ENCODE data around the gene FOS.

The FOS gene

GRCh38 chr14:75260025-75260763 lies 18.4 kb upstream of the FOS start:
- no peaks in the 10 kb centered on the region for H3K36me3 ChIP-seq (ENCODE audit: insufficient read depth, low read length)
- no peaks in the 10 kb centered on the region for H3K9me3 ChIP-seq (ENCODE audit: control insufficient read depth, insufficient read depth, low read length)
- no peak overlapping the region for H3K9ac ChIP-seq (ENCODE audit: low read depth, low read length)
- peaks cover 4% of the 10 kb centered on the region; the same call in 1 of the 2 replicates for H3K4me1 ChIP-seq (ENCODE audit: insufficient read depth, low read length)

- H3K36me3 ChIP-seq (ENCODE audit: insufficient read depth, low read length): no peaks in the 10 kb centered on the region
- no peaks in the 10 kb centered on the region for H3K9me3 ChIP-seq (ENCODE audit: control insufficient read depth, insufficient read depth, low read length)
- H3K4me1 ChIP-seq (ENCODE audit: insufficient read depth, low read length): no peaks in the 10 kb centered on the region; the same call in 1 of the 2 replicates
- no peak overlapping the region for H3K9ac ChIP-seq (ENCODE audit: low read depth, low read length)
Measured at GRCh38 chr14:75261820-75262219, 16.8 kb upstream of the FOS start.

DNA sequence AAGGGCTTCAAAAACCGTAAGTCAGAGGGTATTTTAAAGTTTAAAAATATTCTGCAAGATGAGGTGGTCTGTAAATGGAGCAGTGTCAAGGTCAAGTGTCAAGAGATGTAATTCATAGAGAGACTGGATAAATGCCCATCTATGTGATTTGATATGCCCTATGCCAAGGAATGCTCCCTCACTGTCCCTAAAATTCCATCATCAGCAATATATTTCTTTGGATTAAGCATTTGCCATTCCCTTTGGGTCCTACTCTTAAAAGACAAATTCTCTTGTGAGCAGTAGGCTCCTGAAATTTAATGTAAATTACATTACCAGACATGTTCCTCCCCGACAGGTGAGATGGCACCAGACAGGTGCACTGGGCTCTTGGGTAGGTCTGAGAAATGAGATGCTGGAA lies 16.0 kb upstream of the FOS start:
- Histone ChIP-seq H3K4me1 (ENCODE audit: insufficient read depth, low read length) (no peaks in the 10 kb centered on the region), H3K36me3 (ENCODE audit: insufficient read depth, low read length) (no peaks in the 10 kb centered on the region), H3K9ac (ENCODE audit: low read depth, low read length) (no peak overlapping the region), H3K9me3 (ENCODE audit: control insufficient read depth, insufficient read depth, low read length) (no peaks in the 10 kb centered on the region)

DNA sequence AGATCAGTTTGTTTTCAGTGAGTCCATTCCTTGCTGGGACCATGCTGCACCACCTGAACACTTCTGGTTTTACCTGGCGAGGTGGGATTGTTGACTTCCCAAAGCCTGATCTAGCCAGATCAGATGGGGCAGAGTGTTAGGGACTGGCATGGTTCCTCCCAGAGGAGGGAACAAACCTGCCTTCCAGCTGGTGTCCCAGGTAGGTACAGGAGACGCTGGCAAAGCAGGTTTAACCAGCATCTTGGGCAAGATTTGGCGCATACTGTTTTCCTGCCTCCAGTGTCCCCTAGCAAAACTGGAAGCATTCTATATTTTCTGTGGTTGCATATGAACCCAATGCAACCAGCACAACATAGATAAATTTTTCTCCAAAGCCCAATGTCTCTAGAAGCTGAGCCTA lies 14.6 kb upstream of the FOS start:
- Histone ChIP-seq H3K9me3 (ENCODE audit: control insufficient read depth, insufficient read depth, low read length) (no peaks in the 10 kb centered on the region), H3K9ac (ENCODE audit: low read depth, low read length) (no peak overlapping the region), H3K4me1 (ENCODE audit: insufficient read depth, low read length) (no peaks in the 10 kb centered on the region; the same call in 1 of the 2 replicates), H3K36me3 (ENCODE audit: insufficient read depth, low read length) (no peaks in the 10 kb centered on the region)

- H3K9me3 ChIP-seq (ENCODE audit: control insufficient read depth, insufficient read depth, low read length): no peaks in the 10 kb centered on the region
- no peak overlapping the region for H3K9ac ChIP-seq (ENCODE audit: low read depth, low read length)
- H3K4me1 ChIP-seq (ENCODE audit: insufficient read depth, low read length): peaks cover 5% of the 10 kb centered on the region
- H3K36me3 ChIP-seq (ENCODE audit: insufficient read depth, low read length): no peaks in the 10 kb centered on the region
Measured at GRCh38 chr14:75267141-75267721, 11.4 kb upstream of the FOS start.

DNA sequence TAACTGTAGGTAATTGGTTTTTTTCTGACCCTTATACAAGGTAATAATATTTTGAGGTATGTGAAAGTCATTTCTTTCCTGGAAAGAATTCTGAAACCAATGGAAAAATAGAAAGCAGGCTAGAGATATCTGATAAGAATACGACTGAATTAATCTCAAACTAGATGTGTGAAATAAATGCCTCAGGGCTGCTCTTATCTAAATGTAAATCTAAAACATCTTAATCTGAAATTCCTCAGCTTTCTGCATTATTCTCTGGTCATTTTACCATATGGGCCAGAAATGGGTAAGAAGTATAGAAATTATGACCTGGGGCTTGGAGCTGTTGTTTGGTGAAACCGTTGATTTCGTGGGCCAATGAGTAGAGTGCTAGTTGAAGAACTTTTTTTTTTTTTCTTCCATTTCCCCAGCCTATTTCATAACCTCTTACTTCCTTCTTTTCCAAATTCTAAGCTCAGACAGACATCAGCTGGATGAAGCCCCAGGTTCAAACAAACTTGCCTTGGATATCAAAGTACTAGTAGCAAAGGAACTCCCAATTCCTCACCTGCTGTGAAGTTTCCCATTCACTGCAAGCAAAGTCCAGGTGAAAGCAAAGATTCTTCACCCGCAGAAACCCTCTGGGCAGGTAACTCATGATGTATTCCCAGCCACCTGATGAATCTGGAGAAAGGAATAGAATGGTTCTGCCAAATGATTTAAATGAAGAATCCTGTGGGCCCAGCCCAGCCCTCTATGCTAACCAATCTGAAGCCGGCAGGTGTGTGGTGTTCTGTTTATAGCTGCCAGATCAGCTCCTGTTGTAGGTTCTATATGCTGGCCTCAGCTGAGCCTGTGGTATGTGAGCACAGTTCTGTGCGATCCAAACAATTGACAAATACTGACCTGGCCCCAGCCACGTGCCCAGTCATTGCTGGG lies 9.7 kb upstream of the FOS start:
- Histone ChIP-seq H3K4me1 (ENCODE audit: insufficient read depth, low read length) (peaks cover 5% of the 10 kb centered on the region), H3K9ac (ENCODE audit: low read depth, low read length) (no peak overlapping the region), H3K36me3 (ENCODE audit: insufficient read depth, low read length) (no peaks in the 10 kb centered on the region), H3K9me3 (ENCODE audit: control insufficient read depth, insufficient read depth, low read length) (no peaks in the 10 kb centered on the region)

- H3K9ac ChIP-seq (ENCODE audit: low read depth, low read length): no peak overlapping the region
- no peaks in the 10 kb centered on the region for H3K9me3 ChIP-seq (ENCODE audit: control insufficient read depth, insufficient read depth, low read length)
- no peaks in the 10 kb centered on the region for H3K36me3 ChIP-seq (ENCODE audit: insufficient read depth, low read length)
- peaks cover 5% of the 10 kb centered on the region for H3K4me1 ChIP-seq (ENCODE audit: insufficient read depth, low read length)
Measured at GRCh38 chr14:75271514-75271913, 7.1 kb upstream of the FOS start.

DNA sequence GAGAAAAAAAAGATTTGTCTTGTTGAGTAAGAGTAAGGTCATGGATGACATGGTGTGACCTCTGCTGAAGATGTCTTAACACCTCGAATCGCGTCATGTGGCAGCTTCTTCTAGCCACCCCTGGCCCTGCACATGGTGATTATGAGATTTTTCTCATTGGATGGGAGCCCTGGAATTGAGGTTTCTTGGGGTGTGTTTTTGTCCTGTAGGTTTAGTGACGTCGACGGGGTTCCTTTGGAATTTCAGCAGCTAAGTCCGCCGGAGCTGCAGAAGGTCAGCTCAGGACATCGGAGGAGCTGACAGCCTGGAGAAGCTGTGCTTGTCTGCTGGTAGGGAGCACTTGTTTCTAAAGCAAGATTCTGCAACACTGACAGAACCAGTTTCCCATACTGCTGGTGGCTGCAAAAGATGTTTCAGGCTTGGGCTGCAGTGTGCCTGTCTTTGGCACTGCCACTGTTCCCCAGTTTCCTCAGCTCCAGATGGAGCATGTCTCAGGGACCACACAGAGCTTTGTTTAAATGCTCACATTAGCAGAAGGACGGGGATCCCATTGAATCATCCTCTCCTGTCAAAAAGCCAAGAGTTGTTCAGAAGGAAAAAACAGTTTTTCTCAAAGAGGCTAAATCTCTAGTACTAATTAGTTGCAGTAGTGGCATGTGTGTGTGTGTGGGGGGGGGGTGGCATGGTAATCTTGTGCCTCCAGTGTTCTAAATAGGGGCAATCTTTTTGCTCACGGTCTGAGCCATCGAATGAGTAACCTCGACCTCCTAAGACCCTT lies 5.2 kb upstream of the FOS start:
- H3K9me3 ChIP-seq (ENCODE audit: control insufficient read depth, insufficient read depth, low read length): no peaks in the 10 kb centered on the region
- H3K36me3 ChIP-seq (ENCODE audit: insufficient read depth, low read length): no peaks in the 10 kb centered on the region
- H3K4me1 ChIP-seq (ENCODE audit: insufficient read depth, low read length): peaks cover 5% of the 10 kb centered on the region
- H3K9ac ChIP-seq (ENCODE audit: low read depth, low read length): no peak overlapping the region

GRCh38 chr14:75274050-75274898 lies 4.4 kb upstream of the FOS start:
- H3K9me3 ChIP-seq (ENCODE audit: control insufficient read depth, insufficient read depth, low read length): no peaks in the 10 kb centered on the region
- H3K9ac ChIP-seq (ENCODE audit: low read depth, low read length): no peak overlapping the region
- peaks cover 3% of the 10 kb centered on the region for H3K4me1 ChIP-seq (ENCODE audit: insufficient read depth, low read length)
- no peaks in the 10 kb centered on the region for H3K36me3 ChIP-seq (ENCODE audit: insufficient read depth, low read length)

GRCh38 chr14:75274899-75275569 lies 3.6 kb upstream of the FOS start:
- Histone ChIP-seq H3K9ac (ENCODE audit: low read depth, low read length) (no peak overlapping the region), H3K36me3 (ENCODE audit: insufficient read depth, low read length) (no peaks in the 10 kb centered on the region), H3K4me1 (ENCODE audit: insufficient read depth, low read length) (no peaks in the 10 kb centered on the region; the same call in 1 of the 2 replicates), H3K9me3 (ENCODE audit: control insufficient read depth, insufficient read depth, low read length) (no peaks in the 10 kb centered on the region)

GRCh38 chr14:75275598-75275997 lies 3.0 kb upstream of the FOS start:
- H3K9ac ChIP-seq (ENCODE audit: low read depth, low read length): no peak overlapping the region
- H3K9me3 ChIP-seq (ENCODE audit: control insufficient read depth, insufficient read depth, low read length): no peaks in the 10 kb centered on the region
- no peaks in the 10 kb centered on the region; the same call in 1 of the 2 replicates for H3K4me1 ChIP-seq (ENCODE audit: insufficient read depth, low read length)
- no peaks in the 10 kb centered on the region for H3K36me3 ChIP-seq (ENCODE audit: insufficient read depth, low read length)

GRCh38 chr14:75277008-75277814 lies 1.4 kb upstream of the FOS start:
- H3K9me3 ChIP-seq (ENCODE audit: control insufficient read depth, insufficient read depth, low read length): no peaks in the 10 kb centered on the region
- H3K4me1 ChIP-seq (ENCODE audit: insufficient read depth, low read length): peaks cover 10% of the 10 kb centered on the region
- no peaks in the 10 kb centered on the region; the same call in 1 of the 2 replicates for H3K36me3 ChIP-seq (ENCODE audit: insufficient read depth, low read length)
- peak overlapping the region; percentile 56; the same call in 1 of the 2 replicates for H3K9ac ChIP-seq (ENCODE audit: low read depth, low read length)

Data from ES-I3 (cell line).